Parathyroid adenoma (tissue), 2 donors: ENCODE results near the gene SIGLEC9.

Experiments
- H2AFZ ChIP-seq: fragments of 300-600 bp; sonication (generic); one replicate; pipeline ENCODE4 v1.7.0; 2017; ENCODE audit warnings: antibody characterized with exemption, mild to moderate bottlenecking
- H3K27ac ChIP-seq: fragments of 300-600 bp; sonication (generic); one replicate; pipeline ENCODE4 v1.7.0; 2017
- H3K27me3 ChIP-seq: fragments of 300-600 bp; sonication (generic); one replicate; pipeline ENCODE4 v1.7.0; 2017; ENCODE audit warnings: low read length; ENCODE audit not compliant: control insufficient read depth, insufficient read depth
- H3K36me3 ChIP-seq: fragments of 300-600 bp; sonication (generic); one replicate; pipeline ENCODE4 v1.7.0; 2017; ENCODE audit warnings: low read length; ENCODE audit not compliant: control insufficient read depth, insufficient read depth
- H3K4me1 ChIP-seq: fragments of 300-600 bp; sonication (generic); one replicate; pipeline ENCODE4 v1.7.0; 2017; ENCODE audit warnings: control low read depth
- H3K4me2 ChIP-seq: fragments of 300-600 bp; sonication (generic); one replicate; pipeline ENCODE4 v1.7.0; 2017; ENCODE audit warnings: low read length
- H3K4me3 ChIP-seq: fragments of 300-600 bp; sonication (generic); one replicate; pipeline ENCODE4 v1.7.0; 2017; ENCODE audit warnings: low read depth, low read length
- H3K79me2 ChIP-seq: fragments of 300-600 bp; sonication (generic); one replicate; pipeline ENCODE4 v1.7.0; 2017; ENCODE audit warnings: control low read depth
- H3K9ac ChIP-seq: fragments of 300-600 bp; sonication (generic); one replicate; pipeline ENCODE4 v1.7.0; 2017; ENCODE audit warnings: mild to moderate bottlenecking
- H3K9me3 ChIP-seq: fragments of 300-600 bp; sonication (generic); one replicate; pipeline ENCODE4 v1.7.0; 2017; ENCODE audit warnings: low read length; ENCODE audit not compliant: control insufficient read depth
- TF ChIP-seq, protein P1 (sequence below): fragments of 300-600 bp; sonication (generic); IDR thresholded peaks from one replicate; pipeline ENCODE4 v1.7.0; 2017; ENCODE audit warnings: antibody characterized with exemption, mild to moderate bottlenecking
- donor health status: primary hyperparathyroidism.

The SIGLEC9 gene

DNA sequence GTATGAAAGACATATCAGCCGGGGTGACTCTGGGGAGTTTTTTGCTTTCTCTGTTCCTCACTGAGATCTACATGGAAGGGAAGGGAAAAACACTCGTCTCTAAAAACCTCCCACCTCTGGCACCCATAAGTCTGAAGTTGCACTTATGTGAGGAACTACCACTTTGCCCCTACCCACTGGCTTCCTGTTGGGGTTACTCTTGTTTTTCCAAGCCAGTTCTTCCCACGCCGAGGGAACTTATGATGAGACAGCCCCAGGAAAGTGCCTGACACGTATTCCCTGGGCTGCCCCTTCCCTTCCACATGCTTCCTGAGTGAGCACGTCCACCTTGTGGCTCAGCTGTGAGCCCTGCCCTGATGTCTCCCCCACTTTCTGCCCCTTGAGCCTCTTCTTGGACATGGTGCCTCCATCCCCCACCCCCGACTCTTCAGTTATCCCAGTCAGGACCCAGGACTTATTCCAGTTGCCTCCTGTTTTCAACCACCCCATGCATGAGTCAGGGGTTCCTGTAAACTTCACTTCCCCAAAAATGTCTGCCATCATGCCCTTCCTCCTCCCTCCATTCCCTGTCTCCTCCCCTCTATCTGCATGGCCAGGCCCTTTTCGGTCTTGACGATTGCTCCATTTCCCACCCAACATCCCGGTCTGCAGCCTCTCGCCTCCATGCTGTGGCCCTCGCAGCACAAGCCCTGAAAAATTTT, 12.3 kb downstream of the SIGLEC9 start:
- no peak overlapping the region for H3K4me3 ChIP-seq
- TF ChIP-seq, protein P1, sequence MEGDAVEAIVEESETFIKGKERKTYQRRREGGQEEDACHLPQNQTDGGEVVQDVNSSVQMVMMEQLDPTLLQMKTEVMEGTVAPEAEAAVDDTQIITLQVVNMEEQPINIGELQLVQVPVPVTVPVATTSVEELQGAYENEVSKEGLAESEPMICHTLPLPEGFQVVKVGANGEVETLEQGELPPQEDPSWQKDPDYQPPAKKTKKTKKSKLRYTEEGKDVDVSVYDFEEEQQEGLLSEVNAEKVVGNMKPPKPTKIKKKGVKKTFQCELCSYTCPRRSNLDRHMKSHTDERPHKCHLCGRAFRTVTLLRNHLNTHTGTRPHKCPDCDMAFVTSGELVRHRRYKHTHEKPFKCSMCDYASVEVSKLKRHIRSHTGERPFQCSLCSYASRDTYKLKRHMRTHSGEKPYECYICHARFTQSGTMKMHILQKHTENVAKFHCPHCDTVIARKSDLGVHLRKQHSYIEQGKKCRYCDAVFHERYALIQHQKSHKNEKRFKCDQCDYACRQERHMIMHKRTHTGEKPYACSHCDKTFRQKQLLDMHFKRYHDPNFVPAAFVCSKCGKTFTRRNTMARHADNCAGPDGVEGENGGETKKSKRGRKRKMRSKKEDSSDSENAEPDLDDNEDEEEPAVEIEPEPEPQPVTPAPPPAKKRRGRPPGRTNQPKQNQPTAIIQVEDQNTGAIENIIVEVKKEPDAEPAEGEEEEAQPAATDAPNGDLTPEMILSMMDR, result no peak
- no peak overlapping the region for H3K9ac ChIP-seq
- H3K27me3 ChIP-seq, result no peaks in the 10 kb centered on the region
- H3K9me3 ChIP-seq, result no peaks in the 10 kb centered on the region
- no peak overlapping the region for H3K4me2 ChIP-seq
- H3K79me2 ChIP-seq, result no peaks in the 10 kb centered on the region
- H3K36me3 ChIP-seq, result no peaks in the 10 kb centered on the region
- peak overlapping the region; percentile 91 for H3K27ac ChIP-seq
- peaks cover 26% of the 10 kb centered on the region for H3K4me1 ChIP-seq
- peak overlapping the region; percentile 62 for H2AFZ ChIP-seq

GRCh38 chr19:51137792-51138425, 13.2 kb downstream of the SIGLEC9 start:
- Histone ChIP-seq H3K27ac (peak overlapping the region; percentile 91), H3K79me2 (no peaks in the 10 kb centered on the region), H3K4me1 (peaks cover 32% of the 10 kb centered on the region), H3K9me3 (no peaks in the 10 kb centered on the region), H3K36me3 (no peaks in the 10 kb centered on the region), H3K9ac (no peak overlapping the region), H3K27me3 (no peaks in the 10 kb centered on the region), H3K4me3 (no peak overlapping the region), H3K4me2 (no peak overlapping the region), H2AFZ (no peak overlapping the region)
- TF ChIP-seq, protein P1, result no peak

- no peak overlapping the region for H3K4me3 ChIP-seq
- H2AFZ ChIP-seq, result no peak overlapping the region
- no peaks in the 10 kb centered on the region for H3K27me3 ChIP-seq
- no peak overlapping the region for H3K4me2 ChIP-seq
- no peaks in the 10 kb centered on the region for H3K36me3 ChIP-seq
- no peak overlapping the region for H3K9ac ChIP-seq
- H3K27ac ChIP-seq, result peak overlapping the region; percentile 4
- H3K4me1 ChIP-seq, result peaks cover 38% of the 10 kb centered on the region
- TF ChIP-seq, protein P1, result no peak
- no peaks in the 10 kb centered on the region for H3K9me3 ChIP-seq
- H3K79me2 ChIP-seq, result no peaks in the 10 kb centered on the region
Observed at GRCh38 chr19:51138549-51138979, 13.9 kb downstream of the SIGLEC9 start.

DNA sequence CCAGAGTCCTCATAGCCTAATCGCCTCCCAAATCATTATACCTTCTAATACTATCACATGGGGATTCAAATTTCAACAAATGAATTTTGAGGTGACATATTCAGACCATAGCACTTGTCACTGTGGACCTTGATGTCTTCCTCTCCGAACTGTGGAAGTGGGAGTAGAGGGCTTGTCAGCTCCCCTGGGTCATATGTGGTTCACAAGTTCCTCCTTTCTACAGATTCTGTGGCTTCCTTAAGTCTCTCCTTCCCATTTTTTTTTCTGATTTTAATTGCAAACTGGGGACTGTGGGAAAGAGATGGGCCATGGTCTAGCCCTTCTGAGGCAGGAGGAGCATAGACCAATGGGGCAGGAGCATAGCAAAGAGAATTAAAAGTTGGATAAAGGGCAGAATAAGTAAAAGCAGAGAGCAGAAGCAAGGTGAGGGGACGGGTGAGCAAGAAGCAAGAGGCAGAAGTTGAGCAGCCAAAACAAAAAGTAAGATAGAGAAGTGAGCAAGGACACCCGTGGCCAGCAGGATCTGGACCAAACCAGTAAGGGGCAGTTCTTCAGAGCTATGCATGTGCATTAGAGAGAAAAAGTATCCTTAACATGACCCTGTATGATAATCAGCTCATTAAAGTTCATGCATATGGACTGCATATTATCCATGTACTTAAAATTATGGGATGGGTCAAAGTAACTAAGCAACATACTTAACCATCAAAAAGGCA, 14.8 kb downstream of the SIGLEC9 start:
- peaks cover 44% of the 10 kb centered on the region for H3K4me1 ChIP-seq
- H3K79me2 ChIP-seq, result no peaks in the 10 kb centered on the region
- no peaks in the 10 kb centered on the region for H3K27me3 ChIP-seq
- H3K4me2 ChIP-seq, result no peak overlapping the region
- no peaks in the 10 kb centered on the region for H3K9me3 ChIP-seq
- H3K9ac ChIP-seq, result no peak overlapping the region
- no peak overlapping the region for H2AFZ ChIP-seq
- TF ChIP-seq, protein P1, result no peak
- H3K36me3 ChIP-seq, result no peaks in the 10 kb centered on the region
- no peak overlapping the region for H3K27ac ChIP-seq
- H3K4me3 ChIP-seq, result no peak overlapping the region
